Astrocyte of the hippocampus (primary cell): ENCODE measurements around the gene SELENON.
A peak's percentile ranks its signal among the peaks of the same experiment; 100 is the strongest.

ENCODE experiments used
- DNase-seq: peaks from one replicate; pipeline ENCODE4 v3.0.0; 2011; ENCODE audit warnings: low read depth, low spot score

SELENON gene, protein sequence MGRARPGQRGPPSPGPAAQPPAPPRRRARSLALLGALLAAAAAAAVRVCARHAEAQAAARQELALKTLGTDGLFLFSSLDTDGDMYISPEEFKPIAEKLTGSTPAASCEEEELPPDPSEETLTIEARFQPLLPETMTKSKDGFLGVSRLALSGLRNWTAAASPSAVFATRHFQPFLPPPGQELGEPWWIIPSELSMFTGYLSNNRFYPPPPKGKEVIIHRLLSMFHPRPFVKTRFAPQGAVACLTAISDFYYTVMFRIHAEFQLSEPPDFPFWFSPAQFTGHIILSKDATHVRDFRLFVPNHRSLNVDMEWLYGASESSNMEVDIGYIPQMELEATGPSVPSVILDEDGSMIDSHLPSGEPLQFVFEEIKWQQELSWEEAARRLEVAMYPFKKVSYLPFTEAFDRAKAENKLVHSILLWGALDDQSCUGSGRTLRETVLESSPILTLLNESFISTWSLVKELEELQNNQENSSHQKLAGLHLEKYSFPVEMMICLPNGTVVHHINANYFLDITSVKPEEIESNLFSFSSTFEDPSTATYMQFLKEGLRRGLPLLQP

DNA sequence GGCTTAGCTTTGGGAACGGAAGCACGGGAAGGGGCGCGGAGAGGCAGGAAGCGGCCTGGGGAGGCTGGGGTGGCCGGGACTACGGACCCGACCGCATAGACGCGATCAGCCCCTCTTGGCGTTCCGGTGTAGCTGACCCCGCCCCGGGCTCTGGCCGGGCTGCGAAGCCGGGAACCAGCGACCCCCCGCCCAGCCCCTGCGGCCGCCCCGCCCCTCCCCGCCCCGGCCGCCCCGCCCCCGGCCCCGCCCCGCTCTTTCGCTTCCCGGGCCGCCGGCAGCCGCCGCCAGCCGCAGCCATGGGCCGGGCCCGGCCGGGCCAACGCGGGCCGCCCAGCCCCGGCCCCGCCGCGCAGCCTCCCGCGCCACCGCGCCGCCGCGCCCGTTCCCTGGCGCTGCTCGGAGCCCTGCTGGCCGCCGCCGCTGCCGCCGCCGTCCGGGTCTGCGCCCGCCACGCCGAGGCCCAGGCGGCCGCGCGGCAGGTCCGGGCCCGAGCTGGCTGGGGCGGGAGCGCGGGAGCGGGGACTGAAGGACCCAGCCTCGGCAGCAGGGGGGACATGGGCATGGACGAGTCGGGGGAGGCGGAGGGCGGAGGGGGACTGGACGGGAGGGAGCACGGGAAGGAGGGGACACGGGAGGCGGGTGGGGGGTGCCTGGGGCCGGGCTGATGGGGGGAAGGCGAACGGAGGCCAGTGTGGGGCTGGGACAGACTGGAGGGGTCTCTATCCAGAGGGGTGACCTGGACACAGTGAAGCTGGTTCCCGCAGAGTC lies at the start of gene SELENON:
SELENON (plus strand) TSS at position 259 of the 768 bp plus-strand sequence; CDS start at position 297, 38 bp downstream.
- peak; percentile 73 for DNase-seq

DNA sequence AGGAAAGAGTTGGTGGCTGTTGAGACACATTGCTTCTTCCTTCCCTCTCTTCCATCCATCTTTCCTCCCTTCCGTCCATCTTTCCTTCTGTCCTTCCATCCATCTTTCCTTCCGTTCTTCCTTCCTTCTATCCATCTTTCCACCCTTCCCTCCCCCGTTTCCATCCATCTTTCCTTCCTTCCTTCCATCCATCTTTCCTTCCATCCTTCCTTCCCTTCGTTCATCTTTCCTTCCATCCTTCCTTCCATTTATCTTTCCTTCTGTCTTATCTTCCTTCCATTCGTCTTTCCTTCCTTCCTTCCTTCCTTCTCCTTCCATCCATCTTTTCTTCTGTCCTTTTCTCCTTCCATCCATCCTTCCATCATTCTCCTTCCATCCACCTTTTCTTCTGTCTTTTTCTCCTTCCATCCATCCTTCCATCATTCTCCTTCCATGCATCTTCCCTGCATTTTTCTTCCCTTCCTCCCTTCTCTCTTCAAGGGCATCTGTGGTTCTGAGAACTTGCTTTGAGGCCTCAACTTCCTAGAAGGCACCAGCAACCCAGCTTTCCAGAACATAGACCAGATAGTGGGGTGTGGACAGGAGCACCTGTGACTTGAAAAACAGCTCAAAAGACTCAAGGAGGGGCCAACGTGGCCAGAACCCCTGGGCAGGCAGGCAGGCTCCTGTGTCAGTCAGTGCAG lies 48.9 kb upstream of the SELENON start:
- no peak for DNase-seq

DNA sequence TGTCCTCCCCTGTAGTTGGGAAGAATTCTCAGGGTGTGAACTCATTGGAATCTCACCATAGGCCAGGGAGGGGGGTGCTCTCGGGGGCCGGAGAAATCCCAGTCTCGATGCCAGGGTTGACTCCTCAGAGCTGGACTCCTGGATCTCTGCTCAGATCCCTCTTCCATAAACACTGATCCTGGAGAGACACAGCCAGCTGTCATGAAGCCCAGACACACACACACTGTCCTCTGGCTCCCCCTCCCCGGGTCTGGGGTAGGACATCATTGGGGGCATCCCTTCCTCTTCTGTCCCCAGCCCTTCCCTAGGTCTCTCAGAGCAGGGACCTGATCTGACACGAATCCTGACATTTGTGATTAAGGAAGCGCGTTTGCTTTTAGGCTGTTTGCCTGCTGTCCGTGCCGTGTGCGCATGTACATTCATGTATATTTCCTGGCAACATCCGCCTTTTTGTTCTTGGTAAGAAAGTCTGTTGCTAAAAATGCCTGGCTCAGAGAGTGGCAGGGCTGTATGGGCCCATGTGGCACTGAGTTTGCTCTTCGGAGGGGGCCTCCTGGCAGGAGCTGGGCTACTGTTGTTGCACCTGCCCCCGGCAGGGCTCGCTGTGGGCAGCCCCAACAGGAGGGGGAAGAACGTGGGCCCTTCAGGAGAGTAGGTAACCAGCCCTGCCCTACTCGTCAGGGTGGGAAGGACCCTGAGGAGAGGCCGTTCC lies 45.4 kb upstream of the SELENON start:
- no peak for DNase-seq

DNA sequence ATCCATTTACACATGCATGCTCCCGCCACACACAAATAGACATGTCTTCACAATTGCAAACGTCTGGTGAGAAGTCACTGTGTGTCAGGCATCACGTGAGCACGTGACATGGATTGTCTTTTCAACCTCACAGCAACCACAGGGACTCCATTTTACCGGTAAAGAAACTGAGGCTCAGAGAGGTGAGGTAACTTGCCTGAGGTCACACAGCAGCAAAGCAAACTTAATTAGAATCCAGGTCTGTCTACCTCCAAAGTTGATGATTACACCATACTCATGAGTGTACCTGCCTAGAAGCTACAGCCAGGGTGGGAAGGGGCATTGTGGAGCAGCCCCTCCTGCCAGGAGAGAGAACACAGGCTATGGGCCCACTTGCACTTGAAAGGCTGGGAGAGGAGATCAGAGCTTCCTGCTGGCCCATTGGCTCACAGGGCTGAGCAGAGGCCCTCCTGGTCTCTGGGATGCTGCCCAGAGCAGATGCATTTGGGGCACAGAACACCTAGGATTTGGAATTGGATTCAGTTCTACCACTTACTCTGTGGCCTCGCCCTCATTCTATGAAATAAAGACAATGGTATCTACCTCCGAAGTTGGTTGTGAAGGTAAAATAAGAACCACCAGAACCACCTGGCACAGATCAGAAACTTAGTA lies 44.4 kb upstream of the SELENON start:
- no peak for DNase-seq

DNA sequence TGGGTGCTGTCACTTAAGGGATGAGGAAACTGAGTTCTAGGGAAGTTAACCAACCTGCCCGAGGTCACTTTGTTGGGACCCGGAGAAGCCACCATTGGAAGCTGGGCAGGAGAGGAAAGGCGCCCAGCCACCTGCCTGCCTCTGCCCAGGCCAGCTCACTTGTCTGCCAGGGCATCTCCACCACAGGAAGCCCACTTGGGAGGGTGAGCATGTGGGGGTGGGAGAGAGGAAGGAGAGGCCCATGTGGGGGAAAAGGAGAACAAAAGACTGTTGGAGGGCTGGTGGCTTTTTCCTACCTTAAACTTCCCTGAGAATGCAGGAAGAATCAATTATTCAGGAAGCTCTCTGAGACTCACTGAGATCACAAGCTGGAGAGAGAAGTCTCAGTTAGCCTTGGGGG lies 43.8 kb upstream of the SELENON start:
- no peak for DNase-seq

DNA sequence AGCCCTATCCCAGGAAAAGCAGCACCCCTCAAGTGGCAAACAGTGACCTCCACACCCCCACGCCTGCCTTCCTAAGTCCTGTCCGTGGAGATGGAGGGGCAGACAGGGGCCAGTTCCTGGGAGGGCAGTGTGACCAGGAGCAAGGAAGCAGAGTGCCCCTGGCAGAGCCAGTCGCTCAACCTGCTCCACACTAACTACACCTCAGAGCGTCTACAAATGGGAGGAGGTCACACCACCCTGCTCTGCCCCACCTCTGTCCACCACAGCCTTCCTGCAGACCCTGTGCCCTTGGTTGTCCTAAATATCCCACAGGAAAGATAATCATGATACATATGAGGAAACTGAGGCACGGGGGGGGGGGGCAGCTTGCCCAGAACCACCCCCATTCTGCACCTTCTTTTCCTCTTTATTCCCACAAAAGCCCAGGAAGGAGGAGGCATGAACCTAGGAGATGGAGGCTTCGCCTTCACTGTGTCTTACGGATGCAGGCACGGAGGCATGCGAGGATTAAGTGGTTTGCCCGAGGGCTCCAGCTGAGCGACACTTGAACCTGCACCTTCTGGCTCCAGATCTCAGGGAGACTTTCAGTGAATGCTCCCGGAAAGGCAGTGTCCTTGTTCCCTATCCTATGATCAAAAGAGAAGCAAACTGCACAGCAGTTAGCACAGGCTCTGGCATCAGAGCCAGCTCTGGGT lies 42.7 kb upstream of the SELENON start:
- DNase-seq = no peak

DNA sequence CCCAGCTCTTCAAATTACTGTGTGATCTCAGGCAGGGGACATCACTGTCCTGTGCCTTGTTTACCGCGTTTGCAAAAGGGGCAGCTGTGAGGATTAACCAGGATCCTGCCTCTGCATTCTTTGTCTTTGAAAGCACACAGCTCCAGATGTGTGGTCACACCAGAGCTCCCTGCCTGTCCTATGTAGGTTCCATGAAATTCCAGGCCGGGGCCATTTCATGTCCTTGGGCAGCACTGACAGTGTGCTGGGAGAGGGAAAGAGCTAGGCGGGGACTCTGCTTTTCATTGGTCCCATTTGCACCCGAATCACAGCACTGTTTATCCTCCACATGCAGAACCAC lies 42.2 kb upstream of the SELENON start:
- no peak for DNase-seq

DNA sequence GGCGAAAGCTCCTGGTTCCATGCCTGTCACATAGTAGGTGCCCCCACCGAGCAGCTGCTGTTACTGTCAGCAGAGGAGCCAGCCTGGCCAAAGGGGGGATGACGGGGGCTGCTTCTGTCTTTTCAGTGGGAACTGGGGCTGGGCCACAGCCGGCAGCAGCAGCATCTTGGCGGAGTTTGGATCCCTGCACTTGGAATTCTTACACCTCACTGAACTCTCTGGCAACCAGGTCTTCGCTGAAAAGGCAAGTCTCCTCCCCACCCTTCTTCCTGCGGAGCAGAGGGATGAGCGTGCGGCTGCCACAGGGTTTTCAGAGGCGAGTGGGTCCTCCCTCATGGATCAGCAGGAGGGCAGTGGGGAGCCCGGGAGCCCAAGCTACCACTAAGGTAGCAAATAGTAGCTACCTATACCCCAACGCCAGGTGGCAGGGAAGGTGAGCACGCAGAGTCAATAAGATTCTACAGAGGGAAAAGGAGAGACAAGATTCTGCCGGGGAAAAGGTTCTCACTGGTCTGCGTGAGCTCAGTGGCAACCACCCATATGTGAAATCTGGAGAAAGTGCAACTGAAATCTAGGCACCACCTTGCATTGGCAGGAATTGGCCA lies 41.4 kb upstream of the SELENON start:
- no peak for DNase-seq

DNA sequence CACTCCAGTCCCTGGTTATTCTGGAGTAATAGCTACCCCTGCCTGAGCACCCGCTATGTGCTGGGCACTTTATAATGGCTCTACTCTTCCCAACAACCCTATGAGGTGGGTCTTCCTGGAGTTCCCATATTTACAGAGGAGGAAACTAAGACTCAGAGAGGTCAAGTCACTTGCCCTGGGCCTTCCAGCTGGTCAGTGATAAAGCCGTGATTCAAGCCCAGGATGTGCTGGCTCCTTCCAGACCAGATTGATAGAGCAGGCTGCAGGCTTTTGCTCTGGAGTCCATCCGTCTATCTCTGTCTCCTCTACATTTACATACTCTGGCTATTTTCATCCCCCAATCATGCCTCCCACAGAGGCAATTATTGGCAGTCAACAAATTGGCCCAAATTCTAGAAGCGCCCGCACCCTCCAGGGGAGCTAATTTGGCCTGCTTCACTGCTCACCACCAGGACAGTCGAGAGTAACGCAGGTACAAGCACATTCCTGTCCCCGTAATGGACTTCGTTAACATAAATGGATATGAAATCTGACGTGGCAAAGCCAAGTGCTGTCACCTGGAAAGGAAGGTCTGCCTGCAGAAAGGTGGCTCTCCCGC lies 39.8 kb upstream of the SELENON start:
- no peak for DNase-seq

DNA sequence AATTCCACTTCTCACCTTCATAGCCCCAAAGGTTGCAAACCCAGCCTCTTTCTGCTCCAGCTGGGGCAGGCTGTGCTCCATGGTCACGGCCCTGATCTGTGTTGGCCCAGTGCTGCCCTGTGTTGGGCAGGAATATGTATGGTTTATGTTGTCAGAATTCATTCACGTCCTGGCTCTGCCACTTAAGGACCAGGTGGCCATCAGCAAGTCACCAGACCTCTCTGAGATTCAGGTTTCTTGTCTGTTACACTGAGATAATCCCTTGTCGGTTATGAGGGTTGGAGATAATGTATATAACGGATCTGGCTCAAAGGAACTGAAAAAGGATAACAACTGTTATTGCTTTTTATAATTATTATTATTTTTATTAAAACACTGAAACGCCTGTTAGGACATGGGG lies 39.1 kb upstream of the SELENON start:
- no peak for DNase-seq

DNA sequence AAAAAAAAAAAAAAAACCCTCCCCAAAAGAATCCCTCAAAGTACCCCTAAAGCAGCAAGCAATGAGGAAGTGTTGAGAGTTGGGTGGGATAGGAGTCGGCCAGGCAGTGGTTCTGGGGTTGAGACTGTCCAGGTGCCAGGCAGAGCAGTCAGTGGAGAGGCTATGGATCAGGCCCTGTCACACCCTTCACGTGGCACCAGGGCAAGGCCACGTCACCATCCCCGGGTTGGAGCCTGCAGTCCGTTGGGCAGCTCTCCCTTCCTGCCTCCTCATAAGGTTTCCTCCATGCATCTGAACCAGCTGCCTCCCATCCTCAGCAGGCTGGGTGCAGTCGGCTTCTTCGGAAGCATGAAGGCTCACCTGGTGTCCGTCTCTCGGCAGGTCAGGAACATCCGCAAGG lies 36.5 kb upstream of the SELENON start:
- DNase-seq = no peak

DNA sequence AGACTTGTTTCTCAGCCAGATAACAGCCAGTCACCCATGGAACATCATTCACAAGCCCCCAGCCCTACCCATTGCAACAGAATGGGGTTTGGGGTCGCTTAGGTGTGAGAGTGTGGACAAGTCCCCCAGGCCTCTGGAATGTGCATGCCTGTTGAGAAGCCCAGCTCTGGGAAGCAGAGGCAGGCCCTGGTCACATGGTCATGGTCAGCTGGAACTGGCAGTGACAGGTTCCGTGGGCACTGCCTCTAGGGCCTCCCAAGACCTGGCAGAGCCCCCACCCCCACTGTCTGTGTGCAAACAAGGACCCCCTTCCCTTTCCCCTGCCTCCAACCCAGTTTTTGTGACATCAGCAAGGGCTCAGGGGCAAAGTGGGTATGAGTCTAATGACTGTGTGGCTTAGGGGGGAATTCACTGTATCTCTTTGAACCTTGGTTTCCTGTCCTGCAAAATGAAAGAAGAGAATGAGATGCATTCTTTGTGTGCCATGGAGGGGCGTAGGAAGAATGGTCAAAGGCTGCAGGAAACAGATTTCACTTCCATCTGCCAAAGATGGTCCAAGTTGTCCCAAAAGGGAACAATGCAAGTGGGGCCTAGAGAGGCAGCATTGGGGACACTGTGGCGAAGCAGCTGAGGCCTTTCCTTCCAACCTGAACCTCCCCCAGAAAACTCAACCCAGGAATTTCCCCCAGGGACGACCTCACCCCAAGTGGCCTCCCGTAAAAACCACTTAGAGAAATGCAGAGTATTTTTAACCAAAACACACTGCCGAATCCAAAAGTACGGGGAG lies 34.7 kb upstream of the SELENON start:
- no peak for DNase-seq

DNA sequence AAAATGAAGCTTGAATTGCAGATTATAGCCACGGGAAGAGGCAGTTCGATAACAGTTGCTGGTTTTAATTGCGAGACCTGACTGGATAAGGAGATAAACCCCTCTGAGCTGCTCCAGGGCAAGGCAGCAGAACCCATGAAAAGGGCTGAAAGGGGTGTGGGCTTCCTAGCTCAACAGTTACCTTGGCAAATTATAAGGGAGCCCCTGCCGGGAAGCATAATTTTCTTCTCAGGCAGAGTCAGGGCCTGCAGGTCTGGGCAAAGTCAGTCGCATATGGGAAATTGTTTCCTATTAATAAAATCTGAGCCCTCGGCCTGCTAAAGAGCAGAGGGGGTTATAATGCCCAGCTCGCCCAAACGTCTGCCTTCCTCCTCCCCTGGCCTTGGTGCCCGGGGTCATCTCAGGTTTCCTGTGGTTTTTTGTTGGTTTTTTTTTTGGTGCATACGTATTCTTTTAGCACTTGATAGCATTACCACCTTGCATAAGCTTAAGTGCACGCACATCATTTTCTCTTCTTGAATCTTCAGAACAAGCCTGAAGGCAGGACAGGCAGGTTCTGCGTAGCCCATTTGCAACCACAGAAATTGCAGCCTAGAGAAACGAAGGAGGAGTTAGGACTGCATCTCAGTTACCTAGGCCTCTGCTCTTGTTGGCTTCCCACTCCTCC lies 33.9 kb upstream of the SELENON start:
- no peak for DNase-seq

DNA sequence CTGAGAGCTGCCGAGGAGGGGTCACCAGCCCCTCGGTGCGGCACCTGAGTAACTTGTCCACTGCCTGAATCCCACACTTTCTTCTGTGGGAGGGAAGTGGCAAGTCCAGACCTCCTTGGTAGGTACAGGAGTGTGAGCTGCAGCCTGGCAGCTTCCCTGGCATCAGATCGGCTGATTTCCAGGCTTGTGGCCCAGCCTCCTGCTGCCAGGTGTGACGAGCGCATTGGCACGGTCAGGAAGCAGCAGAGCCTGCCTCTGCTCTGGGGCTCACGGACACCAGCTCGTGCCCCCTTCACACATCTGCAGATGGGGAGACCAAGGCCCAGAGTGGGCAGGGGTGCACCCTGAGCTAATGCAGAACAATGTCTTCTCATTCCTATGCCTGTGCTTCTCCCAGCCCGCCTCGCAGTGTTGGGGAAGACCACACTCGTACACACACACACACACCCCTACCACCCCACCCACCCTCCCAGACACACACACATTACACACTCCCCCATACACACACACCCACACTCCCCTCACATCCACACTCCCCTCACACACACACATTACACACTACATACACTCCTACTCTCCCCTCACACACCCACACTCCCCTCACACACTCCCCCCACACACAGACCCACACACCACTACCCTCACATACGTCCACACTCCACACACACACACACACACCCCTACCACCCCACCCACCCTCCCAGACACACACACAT lies 33.1 kb upstream of the SELENON start:
- DNase-seq = no peak

DNA sequence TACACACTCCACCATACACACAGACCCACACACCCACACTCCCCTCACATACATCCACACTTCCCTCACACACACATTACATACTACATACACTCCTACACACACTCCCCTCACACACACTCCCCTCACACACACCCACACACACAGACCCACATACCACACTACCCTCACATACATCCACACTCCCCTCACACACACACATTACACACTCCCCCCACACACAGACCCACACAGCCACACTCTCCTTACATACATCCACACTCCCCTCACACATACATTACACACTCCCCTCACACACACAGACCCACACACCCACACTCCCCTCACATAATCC lies 32.6 kb upstream of the SELENON start:
- DNase-seq = no peak

DNA sequence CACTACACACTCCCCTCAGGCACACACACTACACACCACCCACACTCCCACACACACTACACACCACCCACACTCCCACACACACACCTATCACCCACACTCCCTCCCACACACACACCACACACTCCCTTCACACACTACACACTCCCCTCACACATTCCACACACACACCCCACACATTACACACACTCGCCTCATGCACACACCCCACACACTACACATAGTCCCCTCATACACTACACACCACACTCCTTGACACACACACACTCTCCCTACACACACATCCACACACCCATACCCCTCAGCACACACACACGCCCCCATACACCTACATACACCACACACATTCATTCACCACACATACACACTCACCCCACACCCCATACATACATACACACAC lies 31.0 kb upstream of the SELENON start:
- DNase-seq = no peak

DNA sequence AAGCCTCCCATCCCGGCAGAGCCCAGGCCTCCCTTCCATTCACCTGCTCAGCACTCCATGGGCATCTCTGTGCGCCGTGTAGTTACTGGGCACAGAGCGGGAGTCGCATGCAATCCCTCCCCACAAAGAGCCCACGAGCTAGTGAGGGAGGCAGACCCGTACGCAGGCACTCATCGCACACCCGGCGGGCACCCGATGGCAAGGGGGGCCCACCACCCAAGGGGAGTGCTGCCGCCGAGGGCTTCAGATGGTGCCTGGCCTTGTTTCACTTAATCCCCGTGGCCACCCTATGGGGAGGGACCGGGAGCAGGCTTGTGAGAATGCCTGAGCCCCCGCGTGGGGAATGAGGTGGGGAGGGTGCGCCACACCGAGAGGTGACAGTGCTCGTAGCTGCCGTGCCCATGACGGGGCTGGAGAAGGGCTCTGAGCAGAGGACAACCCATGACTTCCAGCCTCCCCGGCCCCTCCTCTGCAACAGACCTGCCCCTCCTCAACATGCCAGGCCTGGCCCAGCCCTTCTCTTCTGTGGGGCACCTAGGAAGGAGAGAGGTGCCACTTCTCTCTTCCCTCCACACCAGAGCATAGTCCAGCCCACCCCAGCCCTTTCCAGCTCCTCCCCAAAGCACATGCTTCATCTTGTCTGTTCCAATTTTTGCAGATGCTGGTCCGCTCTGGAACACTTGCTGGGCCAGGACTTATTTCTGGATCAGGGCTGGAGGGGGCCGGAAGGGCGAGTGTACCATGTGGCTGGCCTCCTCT lies 30.2 kb upstream of the SELENON start:
- no peak for DNase-seq
